ENCODE data around the gene PPIF.

GRCh38 chr10:79387974-79388850, 40.9 kb downstream of the PPIF start:
- TF ChIP-seq EZH2 (IDR thresholded peaks at IDR 0.05; ENCODE audit: borderline replicate concordance, low read depth, low read length, poor library complexity, severe bottlenecking) (no peak), CTCF (conservative IDR thresholded peaks at IDR 0.05; ENCODE audit: low read depth, low read length) (no peak)

All from A673 (cell line).